ENCODE measurements around the gene IL23R. TPM values are rescaled to one million over a fixed set of nuclear protein-coding genes. Genes with fewer than 3 reads are reported as not detected.

IL23R gene
- total and polyA plus RNA-seq, 2 of the 8 experiments (the other 6 are each of a cell fraction or from before 2014, with no cell fraction given): not detected

DNA sequence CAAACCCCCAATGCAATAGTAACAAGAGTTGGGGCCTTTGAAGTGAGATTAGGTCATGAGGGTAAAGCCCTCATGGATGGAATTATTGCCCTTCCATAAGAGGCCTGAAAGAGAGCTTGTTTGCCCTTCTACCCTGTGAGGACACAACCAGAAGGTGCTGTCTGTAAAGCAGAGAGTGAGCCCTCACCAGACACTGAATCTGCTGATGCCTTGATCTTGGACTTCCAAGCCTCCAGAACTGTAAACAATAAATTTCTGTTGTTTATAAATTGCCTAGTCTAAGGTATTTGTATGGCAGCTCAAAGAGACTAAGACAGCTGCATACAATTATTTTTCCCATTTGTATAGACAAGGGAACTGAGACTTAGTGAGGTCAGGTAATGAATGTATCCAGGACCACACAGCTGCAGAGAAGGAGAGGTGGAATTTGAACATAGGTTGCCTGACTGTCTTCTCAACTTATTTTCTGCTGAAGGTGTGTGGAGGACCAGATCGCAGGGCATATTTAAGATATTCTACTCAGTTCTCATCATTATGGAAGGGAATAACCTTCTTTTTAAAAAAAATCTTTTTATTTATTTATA lies 18.7 kb downstream of the IL23R start (continued):
- TF ChIP-seq NRF1 (IDR thresholded peaks at IDR 0.05; ENCODE audit: low read depth, low read length): no peak
- TF ChIP-seq EGR1 (IDR thresholded peaks at IDR 0.05; ENCODE audit: borderline replicate concordance, low read depth, low read length): no peak
- TF ChIP-seq NANOG (IDR thresholded peaks at IDR 0.05; ENCODE audit: insufficient read depth, low read depth, low read length, poor library complexity, severe bottlenecking): no peak

Data from H1 (cell line).